ENCODE results near the gene EBP.
"Not testable (repeated sequence)": the region's sequence is repeated elsewhere in the genome, so short reads cannot be mapped to it uniquely, and the experiment has no call there.

Gene EBP

DNA sequence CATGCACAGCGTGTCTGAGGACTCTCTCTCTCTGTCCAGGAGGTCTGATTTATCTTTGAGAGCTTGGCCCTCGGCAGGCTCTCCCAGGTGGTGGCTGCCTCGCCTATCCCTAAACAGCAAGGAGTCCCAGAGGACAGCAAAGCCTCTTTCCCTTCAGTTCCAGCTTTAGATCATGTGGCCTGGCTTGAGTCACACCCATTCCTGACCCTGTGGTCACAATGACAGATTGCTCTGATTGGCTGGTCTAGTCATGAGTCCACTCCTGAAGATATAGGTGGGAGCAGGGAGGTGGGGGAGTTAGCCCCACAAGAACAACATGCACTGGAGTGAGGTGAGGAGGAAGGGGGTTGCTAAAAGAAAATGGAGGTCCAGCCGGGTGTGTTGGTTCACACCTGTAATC, 24.9 kb upstream of the EBP start:
- DNase-seq = no peak

GRCh38 chrX:48497871-48498270, 23.7 kb upstream of the EBP start:
- DNase-seq = no peak

GRCh38 chrX:48498374-48498809, 23.2 kb upstream of the EBP start:
- no peak for DNase-seq

DNA sequence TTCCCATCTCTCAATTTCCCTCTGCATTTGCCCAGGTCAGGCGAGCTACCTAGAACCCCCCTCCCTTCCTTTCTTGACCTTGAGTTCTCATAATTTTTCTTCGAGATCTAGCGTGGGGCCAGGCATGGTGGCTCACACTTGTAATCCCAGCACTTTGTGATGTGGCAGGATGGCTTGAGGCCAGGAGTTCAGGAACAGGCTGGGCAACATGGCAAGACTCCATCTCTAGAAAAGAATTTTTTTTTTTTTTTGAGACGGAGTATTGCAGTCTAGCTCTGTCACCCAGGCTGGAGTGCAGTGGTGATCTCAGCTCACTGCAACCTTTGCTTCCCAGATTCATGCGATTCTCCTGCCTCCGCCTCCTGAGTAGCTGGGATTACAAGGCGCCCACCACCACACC, 17.3 kb upstream of the EBP start:
- no peak for DNase-seq

DNA sequence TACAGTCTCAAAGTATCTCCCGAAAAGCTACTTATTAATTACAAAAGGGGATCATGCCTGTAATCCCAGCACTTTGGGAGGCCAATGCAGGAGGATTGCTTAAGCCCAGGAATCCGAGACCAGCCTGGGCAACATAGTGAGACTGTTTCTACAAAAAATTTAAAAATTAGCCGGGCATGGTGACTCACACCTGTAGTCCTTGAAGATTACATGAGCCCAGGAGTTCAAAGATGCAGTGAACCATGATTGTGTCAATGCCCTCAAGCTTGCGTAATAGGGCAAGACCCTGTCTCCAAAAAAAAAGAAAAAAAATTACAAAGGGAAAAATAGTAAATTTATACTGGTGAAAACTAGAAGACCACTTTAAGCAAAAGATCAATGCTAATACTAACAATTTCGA, 16.1 kb upstream of the EBP start:
- no peak for DNase-seq

GRCh38 chrX:48507246-48507645, 14.4 kb upstream of the EBP start:
- DNase-seq = no peak

DNA sequence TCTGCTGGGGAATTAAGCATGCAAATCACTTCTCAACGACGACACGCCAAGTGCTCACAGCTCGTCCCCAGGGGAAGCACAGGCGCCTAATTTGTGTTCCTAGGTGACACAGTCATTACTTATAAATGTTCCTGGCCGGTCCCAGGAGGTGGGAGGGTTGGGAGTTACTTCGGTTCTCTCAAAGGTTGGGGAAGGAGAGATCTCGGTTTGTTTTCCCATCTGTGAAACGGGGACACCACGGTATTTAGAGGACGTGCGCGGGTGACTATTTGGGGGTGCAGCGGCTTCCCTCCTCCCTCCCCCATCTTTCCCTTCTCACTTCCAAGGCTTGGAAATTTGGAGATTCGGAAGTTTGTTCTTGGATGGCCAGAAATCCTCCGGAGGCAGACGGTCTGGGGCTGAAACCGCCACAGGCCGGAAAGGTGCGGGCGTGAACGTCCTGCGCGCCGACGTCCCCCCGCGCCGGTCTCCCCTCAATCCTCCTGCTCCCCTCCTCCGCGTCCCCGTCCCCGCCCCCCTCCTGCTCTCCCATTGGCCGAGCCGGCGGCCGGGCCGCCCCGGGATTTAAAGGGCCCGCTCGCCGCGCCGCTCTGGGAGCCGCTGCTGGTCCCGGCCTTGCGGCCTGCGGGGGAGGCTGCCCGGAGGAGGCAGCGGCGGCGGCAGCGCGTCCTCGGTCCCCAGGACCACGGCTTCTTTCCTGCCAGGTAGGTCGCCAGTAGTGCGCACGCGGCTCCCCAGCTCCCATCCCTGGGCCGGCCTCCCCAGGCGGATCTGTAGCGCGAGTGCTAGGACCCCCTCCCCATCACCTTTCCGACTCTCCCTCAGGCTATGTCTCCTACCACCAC, 13.0 kb upstream of the EBP start, which contains the start of gene PORCN:
Gene PORCN, plus strand, starts transcription at position 593 of the 845 bp plus-strand sequence. CDS start 829 bp downstream, outside the sequence.
- DNase-seq = peak; percentile 67

DNA sequence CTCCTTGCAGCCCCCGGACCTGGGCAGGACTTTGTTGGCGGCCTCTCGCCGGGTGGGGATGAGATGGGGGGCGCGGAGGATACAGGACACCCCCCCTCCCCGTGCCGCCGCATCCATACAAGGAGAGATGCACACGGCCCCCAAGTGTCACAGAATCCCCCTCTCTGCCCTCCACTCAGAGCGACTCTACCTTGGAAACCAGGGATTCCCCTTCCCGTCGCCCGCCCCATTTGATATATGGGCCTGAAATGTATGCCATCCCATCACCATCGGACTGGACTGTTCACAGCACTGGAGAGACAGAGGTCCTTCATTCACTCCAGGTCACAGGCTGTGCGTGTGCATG, 12.4 kb upstream of the EBP start:
- DNase-seq = no peak

DNA sequence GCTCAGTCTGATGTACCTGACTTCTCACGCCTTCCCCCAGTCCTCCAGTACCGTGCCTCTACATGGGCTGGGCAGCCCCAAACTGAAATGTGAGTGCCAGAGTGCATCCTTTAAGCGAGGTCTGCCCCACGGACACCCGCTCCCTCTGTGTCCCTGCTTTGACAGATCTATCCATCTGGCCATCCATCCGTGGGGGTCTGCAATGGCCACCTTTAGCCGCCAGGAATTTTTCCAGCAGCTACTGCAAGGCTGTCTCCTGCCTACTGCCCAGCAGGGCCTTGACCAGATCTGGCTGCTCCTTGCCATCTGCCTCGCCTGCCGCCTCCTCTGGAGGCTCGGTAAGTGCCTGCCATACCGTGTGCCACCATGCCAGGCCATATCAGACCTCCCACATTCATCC, 12.0 kb upstream of the EBP start:
- no peak for DNase-seq

GRCh38 chrX:48511560-48511959, 10.0 kb upstream of the EBP start:
- DNase-seq = no peak

- no peak for DNase-seq
Observed at GRCh38 chrX:48512371-48512935, 9.2 kb upstream of the EBP start.

- DNase-seq = no peak
Observed at GRCh38 chrX:48513670-48514069, 7.9 kb upstream of the EBP start.

GRCh38 chrX:48514126-48514806, 7.3 kb upstream of the EBP start:
- no peak for DNase-seq

DNA sequence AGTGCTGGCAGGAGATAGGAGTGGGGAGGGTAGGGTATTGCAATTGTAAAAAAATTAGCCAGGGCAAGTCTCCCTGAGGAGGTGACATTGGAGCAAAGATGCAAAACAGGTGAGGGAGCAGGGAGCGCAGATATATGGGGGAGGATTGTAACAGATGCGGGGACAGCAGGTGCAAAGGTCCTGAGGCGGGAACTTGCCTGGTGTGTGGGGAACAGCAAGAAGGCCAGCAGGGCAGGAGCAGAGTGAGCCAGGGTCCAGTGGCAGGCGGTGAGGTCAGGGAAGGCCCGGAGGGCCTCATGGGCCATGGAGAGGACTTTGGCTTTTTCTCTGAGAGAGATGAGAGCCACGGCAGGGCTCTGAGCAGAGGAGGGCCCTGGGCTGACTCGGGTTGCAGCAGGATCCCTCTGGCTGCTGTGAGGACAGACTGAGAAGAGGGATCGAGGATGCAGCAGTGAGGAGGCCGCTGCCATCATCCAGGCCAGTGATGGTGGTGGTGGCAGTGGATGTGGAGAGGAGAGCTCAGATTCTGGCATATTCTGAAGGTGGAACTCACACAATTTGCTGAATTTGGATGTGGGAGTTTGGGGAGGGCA, 6.6 kb upstream of the EBP start:
- DNase-seq = no peak

- no peak for DNase-seq
Observed at GRCh38 chrX:48515842-48516241, 5.8 kb upstream of the EBP start.

- no peak for DNase-seq
Observed at GRCh38 chrX:48516285-48516684, 5.3 kb upstream of the EBP start.

DNA sequence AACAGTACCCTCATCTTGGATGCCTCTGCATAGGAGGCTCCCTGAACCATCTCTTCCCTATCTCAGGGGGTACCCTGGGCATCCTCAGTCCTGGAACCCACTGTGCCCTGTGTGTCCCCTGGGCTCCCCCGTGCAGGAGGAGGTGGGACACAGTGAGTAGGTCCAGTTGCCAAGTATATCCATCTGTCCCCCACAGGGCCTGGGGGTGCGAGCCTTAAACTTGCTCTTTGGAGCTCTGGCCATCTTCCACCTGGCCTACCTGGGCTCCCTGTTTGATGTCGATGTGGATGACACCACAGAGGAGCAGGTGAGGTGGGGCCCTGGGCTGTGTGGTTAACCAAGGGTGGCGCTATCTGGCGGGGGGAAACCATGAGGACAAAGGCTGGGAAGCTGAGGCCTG, 4.6 kb upstream of the EBP start:
- no peak for DNase-seq

DNA sequence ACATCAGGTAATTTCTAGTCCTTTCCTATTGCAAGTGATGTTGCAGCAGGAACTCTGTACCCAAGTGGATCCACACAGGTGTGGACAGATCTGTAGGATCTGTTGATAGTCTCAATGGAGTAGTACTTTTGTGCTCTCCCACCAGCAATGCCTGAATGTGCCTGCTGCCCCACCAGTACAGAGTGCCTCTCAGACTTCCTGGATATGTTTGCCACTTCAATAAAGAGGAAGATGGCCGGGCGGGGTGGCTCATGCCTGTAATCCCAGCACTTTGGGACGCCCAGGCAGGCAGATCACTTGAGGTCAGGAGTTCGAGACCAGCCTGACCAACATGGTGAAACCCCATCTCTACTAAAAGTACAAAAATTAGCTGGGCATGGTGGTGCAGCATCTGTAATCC, 2.1 kb upstream of the EBP start:
- DNase-seq = not testable (repeated sequence)

GRCh38 chrX:48520455-48520854, 1.2 kb upstream of the EBP start:
- no peak for DNase-seq

DNA sequence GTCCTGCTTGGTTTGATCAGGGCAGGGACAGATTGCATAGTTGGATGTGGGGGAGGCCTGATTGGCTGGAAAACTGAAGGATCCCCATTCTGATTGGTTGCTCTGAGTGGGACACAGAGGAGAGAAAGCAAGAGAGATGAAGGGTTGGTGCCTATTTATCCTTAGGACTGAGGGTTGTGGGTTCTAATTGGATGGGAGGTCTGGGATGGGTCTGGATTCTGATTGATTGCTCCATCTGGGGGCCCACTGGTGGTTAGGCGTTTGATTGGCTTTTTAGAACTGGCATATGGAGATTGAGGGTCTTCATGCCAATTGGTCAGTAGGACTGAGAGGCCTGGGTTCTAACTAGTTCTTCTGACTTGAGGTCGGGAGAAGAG, 644 bp upstream of the EBP start:
- no peak for DNase-seq

- no peak for DNase-seq
Observed at GRCh38 chrX:48522291-48522690, 683 bp downstream of the EBP start.

DNA sequence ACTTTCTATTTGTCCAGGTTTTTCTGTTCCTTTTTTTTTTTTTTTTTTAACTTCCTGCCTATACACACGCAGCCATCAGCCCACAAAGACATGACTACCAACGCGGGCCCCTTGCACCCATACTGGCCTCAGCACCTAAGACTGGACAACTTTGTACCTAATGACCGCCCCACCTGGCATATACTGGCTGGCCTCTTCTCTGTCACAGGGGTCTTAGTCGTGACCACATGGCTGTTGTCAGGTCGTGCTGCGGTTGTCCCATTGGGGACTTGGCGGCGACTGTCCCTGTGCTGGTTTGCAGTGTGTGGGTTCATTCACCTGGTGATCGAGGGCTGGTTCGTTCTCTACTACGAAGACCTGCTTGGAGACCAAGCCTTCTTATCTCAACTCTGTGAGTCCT, 2.1 kb downstream of the EBP start:
- no peak for DNase-seq

DNA sequence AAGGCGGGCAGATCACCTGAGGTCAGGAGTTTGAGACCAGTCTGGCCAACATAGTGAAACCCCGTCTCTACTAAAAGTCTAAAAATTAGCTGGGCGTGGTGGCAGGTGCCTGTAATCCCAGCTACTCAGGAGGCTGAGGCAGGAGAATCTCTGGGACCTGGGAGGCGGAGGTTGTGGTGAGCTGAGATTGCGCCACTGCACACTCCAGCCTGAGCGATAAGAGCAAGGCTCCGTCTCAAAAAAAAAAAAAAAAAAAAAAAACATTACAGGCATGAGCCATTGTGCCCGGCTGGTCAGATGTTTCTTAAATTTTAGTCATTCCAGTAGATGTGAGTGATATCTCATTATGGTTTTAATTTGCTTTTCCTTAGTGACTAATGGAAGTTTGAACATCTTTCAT, 4.2 kb downstream of the EBP start:
- not testable (repeated sequence) for DNase-seq

DNA sequence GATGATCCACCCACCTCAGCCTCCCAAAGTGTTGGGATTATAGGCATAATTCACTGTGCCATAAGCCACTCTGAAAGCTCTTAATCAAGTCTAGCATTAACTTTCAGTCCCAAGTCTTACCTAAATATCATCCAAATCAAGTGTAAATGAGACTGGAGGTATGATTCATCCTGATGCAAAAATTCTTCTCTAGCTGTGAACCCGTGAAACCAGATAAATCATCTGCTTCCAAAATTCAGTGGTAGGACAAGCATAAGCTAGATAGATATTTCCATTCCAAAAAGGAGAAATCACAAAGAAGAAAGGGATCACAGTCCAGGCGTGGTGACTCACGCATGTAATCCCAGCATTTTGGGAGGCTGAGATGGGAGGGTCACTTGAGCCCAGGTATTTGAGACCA, 9.1 kb downstream of the EBP start:
- DNase-seq = no peak
